IPS-18a (cell line): Measurements from ENCODE around the gene TBCD.

Source experiments
- H3K27ac ChIP-seq: one replicate; pipeline ENCODE4 v1.5.1; 2013; ENCODE audit warnings: low read length
- H3K27me3 ChIP-seq: one replicate; pipeline ENCODE4 v1.6.1; 2013; ENCODE audit warnings: mild to moderate bottlenecking, low read length; ENCODE audit not compliant: control insufficient read depth, insufficient read depth
- H3K36me3 ChIP-seq: one replicate; pipeline ENCODE4 v1.6.1; 2013; ENCODE audit warnings: low read depth, low read length; ENCODE audit not compliant: control insufficient read depth
- H3K4me1 ChIP-seq: one replicate; pipeline ENCODE4 v1.6.1; 2013; ENCODE audit warnings: low read depth, low read length; ENCODE audit not compliant: control insufficient read depth
- H3K4me3 ChIP-seq: one replicate; pipeline ENCODE4 v1.5.1; 2013; ENCODE audit warnings: low read length
- H3K9ac ChIP-seq: one replicate; pipeline ENCODE4 v1.6.1; 2013; ENCODE audit warnings: mild to moderate bottlenecking, low read length, moderate library complexity
- H3K9me3 ChIP-seq: one replicate; pipeline ENCODE4 v1.6.1; 2013; ENCODE audit warnings: low read depth, low read length; ENCODE audit not compliant: control insufficient read depth

The TBCD gene

GRCh38 chr17:82800885-82801284, 49.0 kb downstream of the TBCD start:
- no peak overlapping the region for H3K4me3 ChIP-seq
- H3K36me3 ChIP-seq = peaks cover under 1% of the 10 kb centered on the region
- no peak overlapping the region for H3K27ac ChIP-seq
- H3K9me3 ChIP-seq = no peaks in the 10 kb centered on the region
- H3K4me1 ChIP-seq = no peaks in the 10 kb centered on the region
- no peaks in the 10 kb centered on the region for H3K27me3 ChIP-seq
- no peak overlapping the region for H3K9ac ChIP-seq

- no peak overlapping the region for H3K27ac ChIP-seq
These were observed 49.6 kb downstream of the TBCD start for GRCh38 chr17:82801377-82801970.

GRCh38 chr17:82802075-82802780, 50.4 kb downstream of the TBCD start:
- no peak overlapping the region for H3K4me3 ChIP-seq
- no peaks in the 10 kb centered on the region for H3K4me1 ChIP-seq

More at GRCh38 chr17:82801377-82801970, 49.6 kb downstream of the TBCD start:
- no peak overlapping the region for H3K9ac ChIP-seq
- H3K9me3 ChIP-seq = no peaks in the 10 kb centered on the region
- H3K4me1 ChIP-seq = no peaks in the 10 kb centered on the region
- peaks cover 6% of the 10 kb centered on the region for H3K36me3 ChIP-seq
- no peaks in the 10 kb centered on the region for H3K27me3 ChIP-seq
- H3K4me3 ChIP-seq = no peak overlapping the region

GRCh38 chr17:82803185-82803584, 51.3 kb downstream of the TBCD start:
- H3K9me3 ChIP-seq = no peaks in the 10 kb centered on the region
- no peak overlapping the region for H3K27ac ChIP-seq
- no peak overlapping the region for H3K9ac ChIP-seq
- H3K4me1 ChIP-seq = no peaks in the 10 kb centered on the region
- no peak overlapping the region for H3K4me3 ChIP-seq
- no peaks in the 10 kb centered on the region for H3K27me3 ChIP-seq
- peaks cover 11% of the 10 kb centered on the region for H3K36me3 ChIP-seq

More at GRCh38 chr17:82802075-82802780, 50.4 kb downstream of the TBCD start:
- H3K36me3 ChIP-seq = peaks cover 6% of the 10 kb centered on the region
- H3K27me3 ChIP-seq = no peaks in the 10 kb centered on the region
- no peaks in the 10 kb centered on the region for H3K9me3 ChIP-seq
- no peak overlapping the region for H3K9ac ChIP-seq
- H3K27ac ChIP-seq = no peak overlapping the region

GRCh38 chr17:82803606-82804005, 51.7 kb downstream of the TBCD start:
- H3K4me3 ChIP-seq = no peak overlapping the region

GRCh38 chr17:82804442-82805191, 52.8 kb downstream of the TBCD start:
- Histone ChIP-seq H3K36me3 (peaks cover 13% of the 10 kb centered on the region), H3K27me3 (no peaks in the 10 kb centered on the region), H3K27ac (no peak overlapping the region), H3K4me1 (no peaks in the 10 kb centered on the region), H3K9me3 (no peaks in the 10 kb centered on the region), H3K4me3 (no peak overlapping the region), H3K9ac (no peak overlapping the region)

More at GRCh38 chr17:82803606-82804005, 51.7 kb downstream of the TBCD start:
- Histone ChIP-seq H3K27me3 (no peaks in the 10 kb centered on the region), H3K9ac (no peak overlapping the region), H3K27ac (no peak overlapping the region), H3K9me3 (no peaks in the 10 kb centered on the region), H3K4me1 (no peaks in the 10 kb centered on the region), H3K36me3 (peaks cover 11% of the 10 kb centered on the region)

GRCh38 chr17:82805254-82805653, 53.4 kb downstream of the TBCD start:
- H3K9ac ChIP-seq = no peak overlapping the region
- H3K4me3 ChIP-seq = no peak overlapping the region
- H3K27ac ChIP-seq = no peak overlapping the region
- no peaks in the 10 kb centered on the region for H3K27me3 ChIP-seq
- H3K4me1 ChIP-seq = no peaks in the 10 kb centered on the region
- H3K36me3 ChIP-seq = peaks cover 19% of the 10 kb centered on the region
- H3K9me3 ChIP-seq = no peaks in the 10 kb centered on the region

GRCh38 chr17:82805823-82806222, 54.0 kb downstream of the TBCD start:
- H3K4me3 ChIP-seq = no peak overlapping the region
- no peaks in the 10 kb centered on the region for H3K9me3 ChIP-seq
- no peak overlapping the region for H3K27ac ChIP-seq
- no peak overlapping the region for H3K9ac ChIP-seq
- H3K27me3 ChIP-seq = no peaks in the 10 kb centered on the region
- peaks cover 25% of the 10 kb centered on the region for H3K36me3 ChIP-seq
- no peaks in the 10 kb centered on the region for H3K4me1 ChIP-seq

GRCh38 chr17:82806645-82807044, 54.8 kb downstream of the TBCD start:
- H3K27me3 ChIP-seq = no peaks in the 10 kb centered on the region
- no peak overlapping the region for H3K4me3 ChIP-seq
- H3K27ac ChIP-seq = no peak overlapping the region
- H3K4me1 ChIP-seq = no peaks in the 10 kb centered on the region
- peaks cover 33% of the 10 kb centered on the region for H3K36me3 ChIP-seq
- no peaks in the 10 kb centered on the region for H3K9me3 ChIP-seq
- no peak overlapping the region for H3K9ac ChIP-seq

- H3K4me3 ChIP-seq = no peak overlapping the region
- H3K4me1 ChIP-seq = no peaks in the 10 kb centered on the region
- no peak overlapping the region for H3K27ac ChIP-seq
- no peaks in the 10 kb centered on the region for H3K27me3 ChIP-seq
- H3K9me3 ChIP-seq = no peaks in the 10 kb centered on the region
- no peak overlapping the region for H3K9ac ChIP-seq
- peaks cover 38% of the 10 kb centered on the region for H3K36me3 ChIP-seq
These were observed 55.2 kb downstream of the TBCD start for GRCh38 chr17:82807101-82807500.

- Histone ChIP-seq H3K4me1 (no peaks in the 10 kb centered on the region), H3K27me3 (no peaks in the 10 kb centered on the region), H3K4me3 (no peak overlapping the region), H3K27ac (no peak overlapping the region), H3K9me3 (no peaks in the 10 kb centered on the region), H3K36me3 (peaks cover 38% of the 10 kb centered on the region), H3K9ac (no peak overlapping the region)
These were observed 55.7 kb downstream of the TBCD start for GRCh38 chr17:82807562-82807961.
